VCaP (cell line): ENCODE results near the gene SURF1.

Experiments used
- H3K27ac ChIP-seq: fragments of 450-650 bp; 2 replicates; pipeline ENCODE4 v1.5.1; 2017
- TF ChIP-seq, protein P1 (sequence below): fragments of 450-650 bp; conservative IDR thresholded peaks from 2 replicates; pipeline ENCODE4 v1.5.1; 2017; ENCODE audit warnings: mild to moderate bottlenecking, moderate library complexity

The SURF1 gene

DNA sequence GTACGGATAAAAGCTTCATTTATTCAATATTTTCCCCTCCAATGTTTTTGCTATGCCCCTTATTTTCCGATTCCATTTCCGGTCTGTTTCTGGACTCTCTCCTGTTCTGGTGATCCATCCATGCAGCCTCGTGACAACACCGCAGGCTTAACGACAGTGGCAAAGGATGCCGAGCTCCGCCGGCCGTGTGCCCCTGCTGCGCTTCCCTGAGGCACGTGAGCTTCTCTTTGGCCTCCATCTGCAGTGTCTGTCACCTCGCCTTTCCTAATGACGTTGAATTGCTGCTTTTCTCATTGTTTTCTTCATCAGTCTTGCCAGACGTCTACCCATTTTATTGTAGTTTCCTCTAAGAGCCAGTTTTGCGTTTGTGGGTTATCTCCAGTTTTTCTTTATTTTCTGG, 49.0 kb downstream of the SURF1 start:
- no peak overlapping the region for H3K27ac ChIP-seq
- TF ChIP-seq, protein P1, sequence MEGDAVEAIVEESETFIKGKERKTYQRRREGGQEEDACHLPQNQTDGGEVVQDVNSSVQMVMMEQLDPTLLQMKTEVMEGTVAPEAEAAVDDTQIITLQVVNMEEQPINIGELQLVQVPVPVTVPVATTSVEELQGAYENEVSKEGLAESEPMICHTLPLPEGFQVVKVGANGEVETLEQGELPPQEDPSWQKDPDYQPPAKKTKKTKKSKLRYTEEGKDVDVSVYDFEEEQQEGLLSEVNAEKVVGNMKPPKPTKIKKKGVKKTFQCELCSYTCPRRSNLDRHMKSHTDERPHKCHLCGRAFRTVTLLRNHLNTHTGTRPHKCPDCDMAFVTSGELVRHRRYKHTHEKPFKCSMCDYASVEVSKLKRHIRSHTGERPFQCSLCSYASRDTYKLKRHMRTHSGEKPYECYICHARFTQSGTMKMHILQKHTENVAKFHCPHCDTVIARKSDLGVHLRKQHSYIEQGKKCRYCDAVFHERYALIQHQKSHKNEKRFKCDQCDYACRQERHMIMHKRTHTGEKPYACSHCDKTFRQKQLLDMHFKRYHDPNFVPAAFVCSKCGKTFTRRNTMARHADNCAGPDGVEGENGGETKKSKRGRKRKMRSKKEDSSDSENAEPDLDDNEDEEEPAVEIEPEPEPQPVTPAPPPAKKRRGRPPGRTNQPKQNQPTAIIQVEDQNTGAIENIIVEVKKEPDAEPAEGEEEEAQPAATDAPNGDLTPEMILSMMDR = no peak

DNA sequence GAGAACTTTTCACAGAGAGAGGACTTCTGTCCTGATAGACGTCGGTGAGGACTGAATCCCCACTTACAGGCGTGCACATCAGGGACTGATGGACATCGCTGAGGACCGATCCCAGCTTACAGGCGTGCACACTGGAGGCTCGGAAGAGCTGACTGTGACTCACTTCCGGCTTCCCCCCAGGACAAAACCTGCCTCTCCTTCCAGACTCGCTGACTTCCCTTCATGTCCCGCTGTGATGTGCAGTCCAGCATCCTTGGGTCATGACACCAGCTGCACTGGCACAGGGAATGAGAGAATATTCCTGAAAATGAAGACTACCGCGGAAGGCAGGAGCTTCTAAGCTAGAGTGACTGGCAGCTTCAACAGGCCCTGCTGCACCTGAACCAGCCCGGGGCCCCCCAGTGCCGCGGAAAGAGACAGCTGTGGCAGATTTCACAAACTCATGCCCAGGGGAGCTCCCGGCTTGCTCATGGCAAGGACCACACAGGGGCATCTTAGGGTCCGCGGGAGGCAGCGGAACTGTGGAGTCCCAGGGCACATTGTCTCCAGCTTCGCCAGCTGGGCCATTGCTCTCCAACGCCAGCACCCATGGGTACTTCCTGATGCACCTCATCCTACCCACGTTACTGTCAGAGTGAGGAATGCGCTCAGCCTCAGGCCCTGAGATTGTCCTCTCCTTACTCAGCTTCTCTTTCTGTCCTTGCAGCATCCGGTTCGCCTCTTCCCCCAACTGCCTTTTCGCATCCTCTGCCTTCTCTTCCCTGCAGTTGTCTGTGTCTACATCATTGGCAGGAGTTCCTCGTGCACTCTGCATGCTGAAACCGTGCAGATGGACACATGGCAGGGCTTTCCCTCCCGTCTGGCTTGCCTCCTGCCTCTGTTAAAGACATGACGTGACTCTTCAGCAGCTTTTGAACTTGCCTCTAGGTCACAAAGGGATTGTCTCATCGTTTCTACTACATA, 49.8 kb downstream of the SURF1 start:
- no peak overlapping the region for H3K27ac ChIP-seq
- TF ChIP-seq, protein P1 = no peak

DNA sequence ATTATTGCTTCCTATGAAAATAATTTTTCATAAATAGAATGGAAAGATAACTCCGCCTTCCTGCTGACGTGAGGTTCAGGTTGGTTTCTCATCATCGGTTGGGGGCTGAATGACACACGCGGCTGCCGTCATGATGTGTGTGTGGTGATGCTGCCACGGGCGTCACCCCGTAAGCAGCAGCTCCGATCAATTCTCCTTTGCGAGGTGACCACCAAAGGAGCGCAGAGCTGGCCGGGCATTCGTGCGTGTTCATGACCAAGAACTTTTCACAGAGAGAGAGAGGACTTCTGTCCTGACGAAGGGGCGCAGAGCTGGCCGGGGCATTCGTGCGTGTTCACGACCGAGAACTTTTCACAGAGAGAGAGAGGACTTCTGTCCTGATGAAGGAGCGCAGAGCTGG, 50.6 kb downstream of the SURF1 start:
- TF ChIP-seq, protein P1 = no peak
- H3K27ac ChIP-seq = no peak overlapping the region

DNA sequence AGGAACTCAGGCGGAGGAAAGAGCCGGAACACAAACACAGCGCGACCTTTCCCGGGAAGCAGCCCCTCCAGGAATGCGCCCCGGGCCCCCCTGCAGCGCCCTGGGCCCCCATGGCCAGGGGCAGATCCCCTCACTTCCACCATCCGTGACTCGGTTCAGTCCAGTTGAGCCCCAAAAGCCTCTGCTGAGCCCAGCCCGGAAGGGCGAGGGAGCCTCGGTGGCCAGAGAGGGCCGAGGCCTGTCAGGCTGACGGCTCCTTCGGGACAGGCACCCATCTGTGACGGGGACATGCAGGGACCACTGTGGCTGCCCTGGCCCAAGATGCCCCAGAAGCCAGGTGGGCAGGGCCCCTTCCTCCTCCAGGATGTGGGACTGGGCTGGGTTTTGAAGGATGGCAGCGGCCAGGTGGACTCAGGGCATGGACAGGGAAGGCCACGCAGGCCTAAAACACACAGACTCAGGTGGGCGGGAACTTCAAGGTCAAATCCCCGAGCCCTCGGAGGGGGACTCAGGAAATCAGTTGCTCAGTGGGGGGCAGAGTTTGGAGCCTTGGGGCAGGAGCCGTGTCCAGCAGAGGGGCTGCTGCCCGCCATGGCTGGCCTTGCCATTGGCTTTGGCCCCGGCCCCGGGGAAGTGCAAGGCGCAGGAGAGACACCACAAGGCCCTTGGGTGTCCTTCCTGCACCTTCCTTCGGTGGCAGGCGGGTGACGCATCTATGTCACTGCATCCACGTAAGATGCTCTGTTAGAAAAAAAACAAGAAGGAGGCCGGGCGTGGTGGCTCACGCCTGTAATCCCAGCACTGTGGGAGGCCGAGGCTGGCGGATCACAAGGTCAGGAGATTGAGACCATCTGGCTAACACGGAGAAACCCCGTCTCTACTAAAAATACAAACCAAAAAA, 51.6 kb downstream of the SURF1 start:
- H3K27ac ChIP-seq = no peak overlapping the region
- TF ChIP-seq, protein P1 = no peak

DNA sequence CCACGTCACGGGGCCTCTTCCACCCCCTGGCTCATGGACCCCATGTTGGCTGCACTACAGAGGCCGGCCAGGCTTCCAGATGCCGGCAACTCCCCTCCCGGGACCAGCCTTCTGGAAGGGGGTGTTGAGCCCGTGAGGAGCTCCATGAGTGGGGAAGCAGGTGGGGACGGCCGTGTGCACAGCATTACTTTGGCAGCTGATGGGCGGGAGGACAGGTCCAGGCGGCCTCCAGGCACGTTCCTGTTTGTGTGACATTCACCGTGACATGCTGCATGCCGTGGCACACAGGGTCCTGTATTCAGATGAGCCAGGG, 52.2 kb downstream of the SURF1 start:
- H3K27ac ChIP-seq = no peak overlapping the region
- TF ChIP-seq, protein P1 = no peak

DNA sequence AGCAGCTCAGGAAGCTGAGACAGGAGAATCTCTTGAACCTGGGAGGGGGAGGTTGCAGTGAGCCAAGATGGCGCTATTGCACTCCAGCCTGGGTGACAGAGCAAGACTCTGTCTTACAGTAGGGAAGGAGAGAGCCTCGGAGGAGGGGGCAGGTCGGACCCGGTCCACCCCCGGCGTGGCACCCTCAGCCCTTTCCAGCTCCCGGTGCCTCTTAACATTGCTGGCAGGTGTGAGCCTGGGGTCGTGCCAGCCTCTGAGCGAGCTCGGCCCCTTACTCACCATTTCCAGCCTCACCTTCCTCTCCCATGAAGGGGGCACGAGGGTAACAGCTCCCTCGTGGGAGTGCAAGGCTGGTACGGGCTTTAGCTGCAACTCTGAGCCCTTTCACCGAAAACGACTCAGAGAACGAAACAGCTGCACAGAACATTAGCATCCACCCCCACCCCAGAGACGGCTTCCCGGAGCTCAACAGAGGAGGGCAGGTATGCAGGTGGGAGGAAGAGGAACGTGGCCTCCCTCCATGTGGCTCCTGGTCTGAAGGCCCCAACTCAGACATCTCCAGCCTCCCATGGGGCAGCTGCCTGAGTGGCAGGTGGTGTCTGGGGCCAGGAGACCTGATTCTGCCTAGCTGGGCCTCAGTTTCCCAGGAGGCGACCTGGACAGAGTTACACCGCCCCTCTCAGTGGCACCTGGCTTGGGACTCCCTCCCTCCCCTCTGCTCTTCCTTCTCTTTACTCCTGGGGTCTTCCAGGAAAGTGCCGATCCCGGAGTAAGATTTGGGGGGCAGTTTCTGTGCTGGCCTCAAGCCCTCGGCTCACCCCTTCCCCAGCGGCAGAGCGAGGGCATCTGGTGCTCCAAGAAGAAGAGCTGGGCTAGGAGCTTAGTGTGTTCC, 52.8 kb downstream of the SURF1 start:
- TF ChIP-seq, protein P1 = no peak
- no peak overlapping the region for H3K27ac ChIP-seq
